GM21423 (cell line): Measurements from ENCODE around the gene ADAMTS6.
"Not testable (repeated sequence)": the region's sequence is repeated elsewhere in the genome, so short reads cannot be mapped to it uniquely, and the experiment has no call there.

ENCODE experiments used
- ATAC-seq: cut with Tn5 transposase; IDR thresholded peaks from one replicate; pipeline ENCODE4 v1.9.1; 2021; ENCODE audit warnings: mild to moderate bottlenecking, moderate library complexity; ENCODE audit not compliant: unreplicated experiment

The ADAMTS6 gene

GRCh38 chr5:65370505-65370904 lies 111.2 kb downstream of the ADAMTS6 start:
- not testable (repeated sequence) for ATAC-seq

- ATAC-seq = no peak
Measured at GRCh38 chr5:65366655-65367054, 115.1 kb downstream of the ADAMTS6 start.

- no peak for ATAC-seq
Measured at GRCh38 chr5:65364907-65365306, 116.8 kb downstream of the ADAMTS6 start.

GRCh38 chr5:65363499-65363898 lies 118.2 kb downstream of the ADAMTS6 start:
- ATAC-seq = no peak

- ATAC-seq = no peak
Measured at GRCh38 chr5:65359981-65360380, 121.7 kb downstream of the ADAMTS6 start.

- no peak for ATAC-seq
Measured at GRCh38 chr5:65359569-65359968, 122.2 kb downstream of the ADAMTS6 start.

- ATAC-seq = no peak
Measured at GRCh38 chr5:65356274-65356673, 125.4 kb downstream of the ADAMTS6 start.

GRCh38 chr5:65355301-65355700 lies 126.4 kb downstream of the ADAMTS6 start:
- ATAC-seq = no peak

- ATAC-seq = no peak
Measured at GRCh38 chr5:65341835-65342234, 139.9 kb downstream of the ADAMTS6 start.

GRCh38 chr5:65338606-65339151 lies 143.0 kb downstream of the ADAMTS6 start:
- no peak for ATAC-seq

- no peak for ATAC-seq
Measured at GRCh38 chr5:65334077-65334476, 147.6 kb downstream of the ADAMTS6 start.

- no peak for ATAC-seq
Measured at GRCh38 chr5:65332591-65332990, 149.1 kb downstream of the ADAMTS6 start.

- no peak for ATAC-seq
Measured at GRCh38 chr5:65329266-65329665, 152.5 kb downstream of the ADAMTS6 start.

- ATAC-seq = no peak
Measured at GRCh38 chr5:65327582-65327981, 154.1 kb downstream of the ADAMTS6 start.

- ATAC-seq = no peak
Measured at GRCh38 chr5:65326922-65327321, 154.8 kb downstream of the ADAMTS6 start.

GRCh38 chr5:65324226-65324625 lies 157.5 kb downstream of the ADAMTS6 start:
- no peak for ATAC-seq

GRCh38 chr5:65320704-65321103 lies 161.0 kb downstream of the ADAMTS6 start:
- ATAC-seq = not testable (repeated sequence)

GRCh38 chr5:65320250-65320649 lies 161.5 kb downstream of the ADAMTS6 start:
- ATAC-seq = no peak

GRCh38 chr5:65307931-65308330 lies 173.8 kb downstream of the ADAMTS6 start:
- ATAC-seq = no peak

- no peak for ATAC-seq
Measured at GRCh38 chr5:65307088-65307487, 174.6 kb downstream of the ADAMTS6 start.

- no peak for ATAC-seq
Measured at GRCh38 chr5:65305913-65306312, 175.8 kb downstream of the ADAMTS6 start.

- no peak for ATAC-seq
Measured at GRCh38 chr5:65299861-65300260, 181.9 kb downstream of the ADAMTS6 start.

- ATAC-seq = no peak
Measured at GRCh38 chr5:65296067-65296466, 185.7 kb downstream of the ADAMTS6 start.
